DLD1 (cell line): ENCODE data around the gene ZNF516.

Source experiments
- in situ Hi-C: cut with HindIII; loops from 2 replicates; pipeline ENCODE4 v1.10.0; 2017; ENCODE audit warnings: low sequenced_read_pairs

The ZNF516 gene

DNA sequence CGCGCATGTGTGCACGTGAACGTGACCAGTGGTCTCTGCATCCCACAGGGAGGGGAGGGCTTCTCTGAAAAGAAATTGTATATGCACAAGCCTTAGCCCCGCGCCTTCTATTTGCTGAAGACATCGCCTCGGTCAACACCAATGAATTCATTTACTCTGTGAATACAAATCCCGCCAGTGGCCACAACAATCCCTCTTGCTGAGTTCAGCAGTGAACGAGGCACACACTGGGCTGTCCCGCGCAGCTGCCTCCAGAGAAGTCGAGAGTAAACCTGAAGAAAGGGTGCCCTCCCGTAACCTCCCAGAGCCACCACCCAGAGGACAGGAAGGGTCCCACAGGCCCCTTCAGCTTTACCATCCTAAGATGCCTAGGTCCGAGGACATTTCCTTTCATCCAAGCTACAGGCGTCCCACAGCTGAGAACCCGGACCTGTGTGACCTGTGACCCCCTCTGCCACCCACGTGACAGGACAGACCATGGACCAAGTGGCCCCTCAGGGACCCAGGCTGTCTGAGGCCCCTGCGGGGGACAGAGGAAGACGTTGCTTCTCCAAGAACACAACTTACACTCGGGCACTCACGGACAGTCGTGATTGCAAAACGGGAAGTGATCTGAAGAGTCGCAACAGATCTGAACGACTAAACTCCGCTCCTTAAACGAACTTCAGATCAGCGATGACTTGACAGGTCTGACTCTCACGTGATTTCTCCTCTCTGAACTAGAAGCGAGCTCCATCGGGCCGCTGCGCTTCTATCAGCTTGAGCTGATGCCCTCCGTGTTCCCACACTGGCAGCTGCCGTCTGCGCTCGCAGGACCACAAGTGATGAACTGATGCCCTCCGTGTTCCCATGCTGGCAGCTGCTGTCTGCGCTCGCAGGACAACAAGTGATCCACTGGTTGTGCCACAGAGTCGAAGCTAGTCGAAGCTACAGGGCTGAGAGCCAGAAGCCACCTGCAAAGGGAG lies 92.7 kb downstream of the ZNF516 start:
- in situ Hi-C loops: no loop called here

DNA sequence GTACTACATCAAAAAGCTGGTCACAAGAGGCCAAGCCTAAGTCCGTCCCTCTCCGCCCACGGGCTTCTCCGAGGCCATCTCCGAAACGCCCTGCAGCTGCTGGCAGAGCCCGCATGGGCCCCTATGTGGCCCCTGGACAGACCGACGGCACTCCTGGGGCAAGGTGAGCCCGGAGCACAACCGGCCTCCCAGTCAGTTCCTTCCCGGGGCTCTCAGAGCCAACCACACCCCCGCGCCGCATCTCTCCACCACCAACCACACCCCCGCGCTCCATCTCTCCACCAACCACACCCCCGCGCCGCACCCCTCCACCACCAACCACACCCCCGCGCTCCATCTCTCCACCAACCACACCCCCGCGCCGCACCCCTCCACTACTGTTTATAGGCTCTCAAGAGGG lies 93.5 kb downstream of the ZNF516 start:
- in situ Hi-C loops: no loop called here

DNA sequence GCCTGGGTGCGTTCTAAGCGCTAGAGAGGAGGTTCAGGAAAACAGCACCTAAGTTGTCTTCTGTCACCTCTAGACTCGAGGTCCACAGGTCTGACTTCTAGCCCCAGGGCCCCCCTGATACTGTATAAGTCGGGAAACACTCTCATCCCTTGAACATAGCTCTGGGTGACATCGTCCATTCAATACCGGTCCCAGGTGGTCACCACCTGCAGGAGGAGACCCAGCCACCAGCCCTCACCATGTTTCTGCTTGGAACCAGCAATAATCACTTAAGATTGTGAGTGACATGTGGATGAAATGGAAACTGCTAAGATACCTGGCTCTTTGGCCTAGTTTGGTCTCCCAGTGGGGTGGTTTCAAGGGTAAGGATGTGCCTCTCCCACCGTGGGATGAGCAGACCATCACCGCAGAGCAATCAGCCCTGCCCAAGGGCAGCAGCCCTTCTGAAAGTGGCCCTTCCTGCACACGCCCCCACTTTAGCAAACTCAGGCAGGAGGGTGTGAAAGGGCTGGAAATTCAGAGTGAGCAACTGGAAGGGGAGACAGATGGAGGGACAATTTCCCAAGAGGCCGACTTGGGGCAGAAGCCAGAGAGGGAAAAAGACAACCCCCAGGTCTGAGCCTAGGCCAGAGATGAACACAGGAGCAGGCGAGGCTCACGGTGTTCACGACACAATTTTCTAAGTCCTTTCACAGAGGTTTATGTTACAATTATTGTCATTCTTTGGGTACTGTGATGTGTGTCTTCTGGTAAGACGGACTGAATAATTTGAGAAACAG lies 95.2 kb downstream of the ZNF516 start:
- in situ Hi-C loops: loop anchor here (25.0 kb wide), 1 partner anchor 287 kb away; no protein-coding TSS in a partner anchor

DNA sequence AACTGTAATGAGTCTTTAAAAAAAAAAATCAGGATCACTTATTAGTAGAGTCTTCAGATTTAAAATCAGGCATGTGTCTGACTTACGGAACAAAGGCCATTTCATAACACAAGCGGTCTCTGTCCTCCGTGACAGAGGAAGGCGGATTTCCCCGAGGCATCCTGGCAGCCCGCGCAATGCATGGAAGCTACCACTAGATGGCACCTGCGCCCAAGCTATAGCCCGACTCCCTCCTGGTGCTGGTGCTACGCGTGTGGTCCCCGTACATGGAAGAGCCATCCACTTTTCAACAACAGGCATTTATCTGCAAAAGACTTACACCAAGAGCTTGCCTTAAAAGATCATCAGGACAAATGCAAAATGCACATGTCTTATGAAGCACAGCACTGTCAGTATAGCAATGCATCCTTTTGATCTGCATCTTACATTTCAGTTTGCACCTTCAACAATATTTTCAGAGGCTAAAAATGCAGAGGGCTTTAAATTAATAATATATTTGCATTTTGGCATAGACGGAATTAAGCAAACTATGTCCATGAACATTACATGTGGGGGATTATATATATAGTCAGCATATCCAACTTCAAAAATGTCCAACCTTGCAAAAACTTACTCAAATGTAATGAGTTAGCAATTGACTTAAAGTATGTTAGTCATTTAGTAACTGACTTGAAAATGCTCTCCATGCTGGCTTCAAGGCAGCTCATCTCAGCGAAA lies 96.0 kb downstream of the ZNF516 start:
- in situ Hi-C loops: loop anchor here (25.0 kb wide), 1 partner anchor 288 kb away; no protein-coding TSS in a partner anchor

DNA sequence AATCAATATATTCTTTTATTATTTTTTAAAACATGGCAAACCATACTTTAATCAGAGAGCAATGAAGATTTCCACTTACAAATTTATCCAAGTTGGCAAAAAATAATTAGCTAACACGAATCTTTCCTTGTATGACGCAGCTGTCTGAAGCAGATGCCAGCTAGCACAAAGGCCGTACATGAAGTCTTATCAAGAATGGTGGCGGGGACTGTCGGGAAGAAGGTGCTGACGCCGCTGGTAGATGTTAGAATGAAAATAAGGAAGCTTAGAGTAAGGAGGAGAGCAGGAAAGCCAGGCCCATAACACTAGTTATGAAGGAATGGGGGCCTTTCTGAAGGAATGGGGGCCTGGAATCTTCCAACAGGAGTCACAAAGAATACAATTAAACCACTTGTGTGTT lies 96.7 kb downstream of the ZNF516 start:
- in situ Hi-C loops: loop anchor here (25.0 kb wide), 1 partner anchor 289 kb away; no protein-coding TSS in a partner anchor

DNA sequence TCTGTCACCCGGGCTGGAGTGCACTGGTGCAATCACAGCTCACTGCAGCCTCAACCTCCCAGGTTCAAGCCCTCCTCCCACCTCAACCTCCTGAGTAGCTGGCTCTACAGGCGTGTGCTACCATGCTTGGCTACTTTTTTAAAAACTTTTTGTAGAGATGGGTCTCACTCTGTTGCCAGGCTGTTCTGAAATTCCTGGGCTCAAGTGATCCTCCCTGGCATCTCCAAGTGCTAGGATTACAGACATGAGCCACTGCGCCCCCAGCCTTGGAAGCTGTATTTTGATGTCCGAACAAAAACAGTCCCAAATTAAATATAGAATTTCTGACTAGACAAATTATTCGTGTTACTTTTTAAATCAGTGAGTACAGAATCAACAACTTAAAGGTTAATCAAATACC lies 97.4 kb downstream of the ZNF516 start:
- in situ Hi-C loops: loop anchor here (25.0 kb wide), 1 partner anchor 290 kb away; no protein-coding TSS in a partner anchor

DNA sequence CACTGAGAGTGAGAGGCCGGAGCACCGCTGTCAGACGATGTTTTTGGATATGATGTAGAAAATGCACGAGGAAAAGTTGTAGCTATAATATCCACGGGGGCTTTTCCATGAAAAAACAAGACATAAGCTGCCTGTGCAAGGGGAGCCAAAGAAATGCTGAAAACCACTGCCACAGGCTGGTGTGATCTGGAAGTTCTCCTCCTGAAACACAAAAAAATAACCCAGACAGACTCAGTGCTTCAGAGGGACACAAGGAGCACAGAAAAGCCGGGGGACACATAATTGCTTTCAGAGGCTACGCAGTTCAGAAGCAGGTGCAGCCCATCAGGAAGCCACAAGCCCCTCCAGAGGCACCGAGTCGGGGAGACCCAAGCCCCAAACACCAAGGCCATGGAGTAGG lies 98.2 kb downstream of the ZNF516 start:
- in situ Hi-C loops: loop anchor here (25.0 kb wide), 1 partner anchor 291 kb away; no protein-coding TSS in a partner anchor

DNA sequence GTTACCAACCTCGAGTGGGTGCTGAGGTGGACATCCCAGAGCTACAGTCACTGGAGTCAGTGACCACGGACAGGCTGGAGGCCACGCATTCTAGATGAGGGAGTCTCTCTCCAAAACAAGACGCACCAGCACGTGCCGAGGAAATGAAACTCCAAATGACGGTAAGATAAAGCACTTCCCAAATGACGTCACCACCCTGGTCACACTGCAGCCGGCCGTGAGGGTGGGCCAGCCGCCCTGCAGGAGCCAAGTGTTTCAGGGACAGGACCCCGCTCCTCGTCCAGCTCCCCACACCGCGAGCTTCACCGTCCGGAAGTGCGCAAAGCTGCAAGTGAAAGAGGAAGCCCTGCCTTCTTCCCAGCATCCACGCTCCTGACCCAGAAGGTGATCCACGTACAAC lies 99.4 kb downstream of the ZNF516 start:
- in situ Hi-C loops: loop anchor here (25.0 kb wide), 1 partner anchor 292 kb away; no protein-coding TSS in a partner anchor

DNA sequence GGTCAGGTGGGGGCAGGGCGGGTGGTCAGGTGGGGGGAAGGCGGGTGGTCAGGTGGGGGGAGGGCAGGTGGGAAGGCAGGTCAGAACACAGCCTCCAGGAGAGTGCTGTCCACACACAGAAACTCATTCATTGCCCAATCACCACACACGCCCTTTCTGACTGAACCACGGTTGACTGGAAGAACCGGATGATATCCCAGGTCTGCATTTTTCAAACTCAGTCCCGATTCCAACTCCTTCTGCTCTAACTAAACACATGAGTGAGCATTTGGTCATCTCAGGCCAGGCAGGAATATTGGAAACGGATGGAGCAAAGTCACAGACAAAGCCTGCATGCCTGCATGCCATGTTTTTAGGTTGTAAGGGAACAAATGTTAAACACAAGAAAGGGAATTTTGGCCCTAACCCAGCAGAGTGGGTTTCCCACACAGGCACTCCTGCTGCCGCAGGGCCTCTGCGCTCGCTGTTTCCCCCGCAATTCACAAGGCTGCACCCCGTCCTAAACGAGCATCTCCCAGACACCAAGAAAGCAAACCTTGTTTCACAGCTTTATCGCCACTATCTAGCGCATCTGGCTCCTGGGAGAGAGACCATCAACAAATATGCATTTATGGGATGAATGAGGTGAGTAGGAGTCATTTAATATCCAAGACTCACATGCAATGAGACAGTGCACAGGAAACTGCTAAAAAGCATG lies 100.1 kb downstream of the ZNF516 start:
- in situ Hi-C loops: loop anchor here (25.0 kb wide), 1 partner anchor 292 kb away; no protein-coding TSS in a partner anchor

DNA sequence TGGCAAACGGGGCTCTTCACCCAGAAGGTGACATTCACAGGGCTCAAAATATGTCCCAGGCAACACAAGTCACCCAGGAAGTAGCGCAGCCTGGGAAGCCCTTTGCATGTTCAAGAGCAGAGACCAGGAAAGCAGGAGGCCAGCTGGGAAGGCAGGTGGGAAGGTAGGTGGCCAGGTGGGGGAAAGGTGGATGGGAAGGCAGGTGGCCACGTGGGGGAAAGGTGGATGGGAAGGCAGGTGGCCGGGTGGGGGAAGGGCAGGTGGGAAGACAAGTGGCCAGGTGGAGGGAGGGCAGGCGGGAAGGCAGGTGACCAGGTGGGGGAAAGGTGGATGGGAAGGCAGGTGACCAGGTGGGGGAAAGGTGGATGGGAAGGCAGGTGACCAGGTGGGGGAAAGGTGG lies 102.7 kb downstream of the ZNF516 start:
- in situ Hi-C loops: loop anchor here (25.0 kb wide), 1 partner anchor 295 kb away; no protein-coding TSS in a partner anchor

DNA sequence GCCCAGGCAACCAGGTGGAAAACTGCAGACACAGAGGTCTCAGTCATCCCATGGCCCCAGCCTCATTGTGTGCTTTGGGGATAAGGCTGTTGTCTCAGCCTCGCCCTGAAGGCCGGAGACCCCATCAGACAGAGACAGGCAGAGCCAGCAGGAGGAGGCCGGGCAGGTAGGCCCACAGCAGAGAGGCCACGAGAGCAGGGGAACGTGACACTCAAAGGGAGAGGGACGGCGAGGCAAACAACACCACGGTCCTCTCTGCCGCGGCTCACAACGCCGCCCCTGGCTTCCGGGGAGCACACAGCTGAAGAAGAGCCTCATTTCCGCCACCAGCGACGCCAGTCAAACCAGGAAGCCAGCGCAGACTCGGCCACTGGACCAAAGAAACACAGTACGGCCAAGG lies 103.3 kb downstream of the ZNF516 start:
- in situ Hi-C loops: loop anchor here (25.0 kb wide), 1 partner anchor 296 kb away; no protein-coding TSS in a partner anchor

DNA sequence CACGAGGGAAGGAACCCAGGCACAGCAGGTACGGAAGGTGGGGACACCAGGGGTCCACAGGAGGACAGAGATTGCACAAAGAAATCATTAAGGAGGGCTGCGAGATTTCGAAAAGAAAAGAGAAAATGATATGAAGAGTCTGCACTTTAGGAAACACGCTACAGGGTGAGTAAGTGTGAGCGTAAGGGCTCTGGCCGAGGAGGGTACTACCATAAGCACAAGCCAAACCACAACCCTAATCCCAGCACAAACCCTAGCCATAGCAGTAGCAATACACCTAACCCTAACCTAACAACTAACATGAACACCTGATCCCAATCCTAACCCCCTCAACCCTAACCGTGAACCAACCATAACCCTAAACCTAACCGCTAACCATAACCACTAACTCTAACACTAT lies 104.0 kb downstream of the ZNF516 start:
- in situ Hi-C loops: loop anchor here (25.0 kb wide), 1 partner anchor 296 kb away; no protein-coding TSS in a partner anchor

DNA sequence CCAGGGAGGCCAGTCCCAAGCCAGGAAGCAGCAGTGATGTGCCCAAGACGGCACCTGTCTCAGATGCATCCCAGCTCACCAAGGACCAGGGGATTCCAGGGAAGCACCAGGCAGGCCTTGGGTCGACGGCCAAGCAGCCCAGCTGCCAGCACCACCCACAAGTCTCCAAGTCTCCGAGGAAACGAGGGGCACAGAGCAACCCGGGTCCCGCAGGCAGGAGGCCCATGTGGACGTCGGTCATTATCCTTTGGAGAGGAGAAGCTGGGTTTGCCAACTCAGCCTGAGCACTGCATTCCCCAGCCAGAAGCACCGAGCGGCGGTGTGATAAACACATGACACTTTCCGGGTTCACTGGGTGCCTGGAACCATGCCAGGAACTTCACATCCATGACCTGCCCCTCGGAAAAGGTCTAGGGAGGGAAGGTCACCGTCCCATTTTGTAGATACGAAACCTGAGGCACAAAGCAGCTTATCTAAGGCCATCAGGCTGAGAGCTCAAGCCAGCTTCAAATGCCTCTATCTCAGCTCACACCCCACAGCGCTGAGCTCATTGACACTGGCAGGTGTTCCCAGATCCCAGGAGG lies 104.5 kb downstream of the ZNF516 start:
- in situ Hi-C loops: loop anchor here (25.0 kb wide), 1 partner anchor 297 kb away; no protein-coding TSS in a partner anchor

DNA sequence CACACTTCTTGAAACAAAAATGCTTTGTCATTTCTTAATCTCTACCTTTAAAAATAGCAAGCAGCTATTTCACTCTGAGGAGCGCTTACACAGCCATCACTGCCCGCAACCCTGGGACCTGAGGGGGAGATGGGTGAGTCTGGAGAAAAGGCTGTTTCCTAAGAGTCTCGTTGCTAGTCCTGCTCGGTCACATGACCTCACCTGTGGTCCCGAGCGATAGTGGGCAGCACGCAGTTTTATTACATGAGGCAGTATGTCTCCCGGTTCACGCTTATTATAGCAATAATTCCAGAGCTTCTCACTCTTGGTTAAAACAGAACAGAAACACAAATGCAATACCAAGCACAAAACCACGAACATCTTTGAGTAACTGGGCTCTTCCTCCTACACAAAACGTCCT lies 105.3 kb downstream of the ZNF516 start:
- in situ Hi-C loops: loop anchor here (25.0 kb wide), 1 partner anchor 298 kb away; no protein-coding TSS in a partner anchor

DNA sequence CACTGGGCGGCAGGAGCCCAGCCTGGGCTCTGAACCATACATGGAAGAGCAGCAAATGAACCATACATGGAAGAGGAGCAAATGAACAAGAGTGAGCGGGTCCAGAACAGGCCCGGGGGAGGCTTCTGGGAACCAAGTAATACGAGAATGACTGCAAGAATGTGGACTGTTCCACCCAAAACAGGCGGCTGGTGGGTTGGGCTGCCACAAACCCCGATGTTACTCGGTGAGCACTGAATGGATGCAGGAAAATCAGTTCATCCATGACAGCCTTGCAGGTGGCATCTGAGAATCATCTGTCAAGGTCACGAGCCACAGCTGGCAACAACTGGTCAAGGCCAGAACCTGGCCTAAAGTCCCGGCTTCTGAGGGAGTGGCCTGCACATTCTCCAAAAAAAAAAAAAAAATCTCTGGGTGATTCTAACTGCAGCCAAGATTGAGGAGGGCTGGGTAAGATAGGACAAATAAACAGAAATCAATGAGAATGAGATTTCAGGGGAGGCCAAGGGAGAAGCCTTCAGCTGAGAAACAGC lies 106.1 kb downstream of the ZNF516 start:
- in situ Hi-C loops: loop anchor here (25.0 kb wide), 1 partner anchor 298 kb away; no protein-coding TSS in a partner anchor

DNA sequence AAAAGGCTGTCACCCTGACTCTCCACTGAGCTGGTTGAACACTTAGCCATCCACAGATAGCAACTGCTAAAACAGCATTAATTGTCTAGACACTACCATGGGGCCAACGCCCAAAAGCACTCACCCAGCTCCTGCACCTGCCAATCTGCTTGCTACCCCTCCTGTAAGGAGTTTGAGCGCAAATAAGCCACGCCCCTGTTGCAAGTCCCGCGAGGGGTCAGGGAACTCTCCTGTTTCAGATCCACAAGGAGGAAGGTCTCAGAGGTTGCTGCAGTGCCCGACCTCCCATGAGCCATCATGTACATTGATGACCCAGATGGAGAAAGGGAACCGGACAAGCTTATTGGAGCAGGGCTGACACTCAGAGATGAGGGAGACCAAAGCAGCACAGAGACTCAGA lies 106.8 kb downstream of the ZNF516 start:
- in situ Hi-C loops: loop anchor here (25.0 kb wide), 1 partner anchor 299 kb away; no protein-coding TSS in a partner anchor

DNA sequence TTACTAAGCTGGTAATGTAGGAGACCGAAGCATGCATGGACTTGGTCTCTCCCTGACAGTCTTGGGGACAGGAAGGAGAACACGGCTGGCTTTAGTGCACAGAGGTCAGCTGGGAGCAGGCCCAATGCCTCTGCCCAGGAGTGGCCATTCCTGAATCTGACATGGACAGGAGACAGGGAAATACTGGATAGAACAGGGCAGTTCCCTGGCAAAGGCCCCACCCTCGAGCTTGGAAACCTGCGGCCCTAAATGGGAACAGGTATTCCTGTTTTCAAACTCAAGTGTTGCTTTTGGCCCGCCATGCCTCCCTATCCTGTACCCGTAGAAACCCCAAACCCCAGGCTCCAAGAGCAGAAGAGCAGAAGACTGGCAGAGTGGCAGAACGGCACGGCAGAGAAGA lies 107.4 kb downstream of the ZNF516 start:
- in situ Hi-C loops: loop anchor here (25.0 kb wide), 1 partner anchor 300 kb away; no protein-coding TSS in a partner anchor

DNA sequence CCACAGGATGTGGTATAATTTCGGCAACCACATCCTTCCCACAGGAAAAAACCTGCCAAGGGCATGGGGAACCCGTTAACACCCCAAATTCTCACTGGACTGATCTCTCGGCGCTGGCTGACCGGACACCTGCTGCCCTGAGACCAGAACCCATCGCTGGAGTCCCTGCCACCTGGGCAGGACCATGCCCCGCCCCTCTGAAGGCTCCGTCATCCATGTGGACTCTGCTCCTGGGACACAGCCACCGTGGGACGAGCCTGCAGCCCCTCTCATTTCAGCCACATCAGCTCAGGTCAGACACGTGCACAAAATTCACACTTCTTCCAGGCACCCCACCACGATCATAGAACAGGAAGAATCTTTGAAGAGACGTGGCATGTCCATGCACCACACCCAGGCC lies 108.2 kb downstream of the ZNF516 start:
- in situ Hi-C loops: loop anchor here (25.0 kb wide), 1 partner anchor 300 kb away; no protein-coding TSS in a partner anchor

DNA sequence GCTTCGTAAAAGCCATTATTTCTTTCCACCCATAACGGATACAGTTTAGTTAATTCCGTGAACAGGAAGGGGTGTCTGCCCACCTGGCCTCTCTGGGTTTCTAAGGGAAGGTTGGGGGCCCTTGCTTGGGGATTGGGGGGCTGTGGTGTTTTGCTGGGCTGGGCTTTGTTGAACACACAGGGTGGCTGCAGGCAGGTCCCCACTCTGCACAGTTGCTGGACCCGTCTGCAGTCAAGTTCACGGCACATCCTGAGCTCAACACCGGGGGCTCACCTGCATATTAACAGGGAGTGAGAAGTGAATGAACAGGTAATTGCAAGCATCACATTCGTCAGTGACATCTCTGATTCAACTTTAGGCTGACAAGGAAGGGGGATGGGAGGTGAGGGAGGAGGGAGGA lies 109.0 kb downstream of the ZNF516 start:
- in situ Hi-C loops: loop anchor here (25.0 kb wide), 1 partner anchor 301 kb away; no protein-coding TSS in a partner anchor
